Stimulated activated CD4-positive, alpha-beta T cell treated with anti-CD3 and anti-CD28 coated beads, Interleukin-1b, Interleukin-23, amount 100 ng/mL, for 4 hours (primary cell): Measurements from ENCODE around the gene SH2D2A.
A peak's percentile ranks its signal among the peaks of the same experiment; 100 is the strongest.

Experiments used
- DNase-seq, 2 donors: peaks; one replicate each; pipeline ENCODE4 v3.0.0-alpha.2; 2020; ENCODE audit warnings: low read depth in 2 of 2

SH2D2A gene

GRCh38 chr1:156823210-156823790 lies 6.7 kb upstream of the SH2D2A start:
- DNase-seq, result no peak

GRCh38 chr1:156822680-156823079 lies 6.0 kb upstream of the SH2D2A start:
- DNase-seq, result no peak

- no peak for DNase-seq
Observed at GRCh38 chr1:156821801-156822200, 5.2 kb upstream of the SH2D2A start.

- no peak for DNase-seq
Observed at GRCh38 chr1:156815961-156816422, 656 bp downstream of the SH2D2A start.

GRCh38 chr1:156815307-156815826 lies 1.3 kb downstream of the SH2D2A start:
- DNase-seq, result no peak

GRCh38 chr1:156814571-156815260 lies 1.9 kb downstream of the SH2D2A start:
- peak in 1 of 2 donors; percentile 35 for DNase-seq

- DNase-seq, result peak; percentile 63 to 78
Observed at GRCh38 chr1:156813750-156814570, 2.7 kb downstream of the SH2D2A start.

- no peak for DNase-seq
Observed at GRCh38 chr1:156813298-156813697, 3.4 kb downstream of the SH2D2A start.

- DNase-seq, result no peak
Observed at GRCh38 chr1:156812293-156812990, 4.2 kb downstream of the SH2D2A start.

- DNase-seq, result no peak
Observed at GRCh38 chr1:156811168-156811567, 5.5 kb downstream of the SH2D2A start.

- no peak for DNase-seq
Observed at GRCh38 chr1:156809711-156810366, 6.8 kb downstream of the SH2D2A start.

GRCh38 chr1:156809281-156809680 lies 7.4 kb downstream of the SH2D2A start:
- no peak for DNase-seq

- no peak for DNase-seq
Observed at GRCh38 chr1:156808186-156809030, 8.2 kb downstream of the SH2D2A start.

GRCh38 chr1:156807627-156808026 lies 9.0 kb downstream of the SH2D2A start:
- no peak for DNase-seq

- DNase-seq, result no peak
Observed at GRCh38 chr1:156806512-156807440, 9.9 kb downstream of the SH2D2A start.

GRCh38 chr1:156805766-156806511 lies 10.7 kb downstream of the SH2D2A start:
- no peak for DNase-seq

- no peak for DNase-seq
Observed at GRCh38 chr1:156804572-156805243, 11.9 kb downstream of the SH2D2A start.

- no peak for DNase-seq
Observed at GRCh38 chr1:156804026-156804425, 12.6 kb downstream of the SH2D2A start.
